T follicular helper cell (primary cell): ENCODE measurements around the gene C10orf105.

Experiments
- DNase-seq: peaks from one replicate; pipeline ENCODE4 v3.0.0-alpha.2; 2020; ENCODE audit warnings: low read depth

Gene C10orf105

GRCh38 chr10:71677261-71677660, 42.3 kb downstream of the C10orf105 start:
- no peak for DNase-seq

- no peak for DNase-seq
Measured at GRCh38 chr10:71675295-71675970, 44.1 kb downstream of the C10orf105 start.

- no peak for DNase-seq
Measured at GRCh38 chr10:71671994-71672946, 47.3 kb downstream of the C10orf105 start.

GRCh38 chr10:71667387-71667752, 52.2 kb downstream of the C10orf105 start:
- no peak for DNase-seq

GRCh38 chr10:71666639-71667386, 52.8 kb downstream of the C10orf105 start:
- no peak for DNase-seq

GRCh38 chr10:71665456-71665855, 54.1 kb downstream of the C10orf105 start:
- no peak for DNase-seq

- DNase-seq = no peak
Measured at GRCh38 chr10:71664585-71664984, 55.0 kb downstream of the C10orf105 start.

GRCh38 chr10:71663311-71663710, 56.3 kb downstream of the C10orf105 start:
- DNase-seq = no peak

GRCh38 chr10:71661779-71662336, 57.7 kb downstream of the C10orf105 start:
- DNase-seq = no peak
